Colon (tissue), 2 donors: ENCODE results near the gene PLXNA4.

Source experiments
- FAIRE-seq: peaks from 2 replicates; lab custom pipeline; 2012; peaks lifted over from hg19 to GRCh38; lab: Jason Lieb, UNC
- donor health status: control.
- donor health status: control.

The PLXNA4 gene

GRCh38 chr7:132261327-132262159, 314.7 kb downstream of the PLXNA4 start:
- no peak for FAIRE-seq

DNA sequence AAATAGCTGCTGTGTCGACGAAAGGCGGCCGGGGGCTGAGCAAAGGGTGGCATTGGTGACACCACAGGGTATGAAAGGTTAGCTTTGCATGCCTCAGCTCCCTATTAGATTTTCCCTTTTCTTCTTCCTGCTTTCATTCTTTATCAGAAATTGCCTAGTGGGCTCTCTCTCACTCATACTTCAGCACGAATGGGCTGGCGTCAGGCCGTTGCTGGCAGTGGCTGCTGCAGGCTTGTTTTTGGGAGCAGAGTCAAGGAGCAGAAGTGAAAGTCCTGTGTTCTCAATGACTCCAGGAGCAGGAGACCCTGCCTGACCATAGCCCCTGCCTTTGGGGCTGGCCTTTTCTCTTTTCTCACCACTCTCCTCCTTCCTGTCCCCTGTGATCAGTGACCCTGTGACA, 318.0 kb downstream of the PLXNA4 start:
- no peak for FAIRE-seq

DNA sequence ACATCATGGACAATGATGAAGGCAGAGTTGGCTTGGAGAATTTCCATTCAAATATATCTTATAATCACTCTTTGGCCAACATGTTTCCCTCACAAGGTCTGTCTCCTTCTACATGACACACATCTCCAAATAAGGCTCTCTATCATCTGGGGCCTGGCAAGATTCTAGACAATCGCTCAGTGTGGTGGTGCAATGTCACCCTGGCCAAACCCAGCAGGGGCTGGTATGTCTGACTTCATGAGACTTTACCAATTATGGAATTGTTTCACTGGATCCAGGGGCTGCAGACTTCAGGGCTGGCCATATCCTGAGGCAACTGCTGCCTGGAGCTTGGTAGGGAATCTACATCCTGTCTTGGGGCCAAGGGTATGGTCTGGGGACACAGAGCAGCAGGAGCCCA, 319.0 kb downstream of the PLXNA4 start:
- FAIRE-seq, result no peak

DNA sequence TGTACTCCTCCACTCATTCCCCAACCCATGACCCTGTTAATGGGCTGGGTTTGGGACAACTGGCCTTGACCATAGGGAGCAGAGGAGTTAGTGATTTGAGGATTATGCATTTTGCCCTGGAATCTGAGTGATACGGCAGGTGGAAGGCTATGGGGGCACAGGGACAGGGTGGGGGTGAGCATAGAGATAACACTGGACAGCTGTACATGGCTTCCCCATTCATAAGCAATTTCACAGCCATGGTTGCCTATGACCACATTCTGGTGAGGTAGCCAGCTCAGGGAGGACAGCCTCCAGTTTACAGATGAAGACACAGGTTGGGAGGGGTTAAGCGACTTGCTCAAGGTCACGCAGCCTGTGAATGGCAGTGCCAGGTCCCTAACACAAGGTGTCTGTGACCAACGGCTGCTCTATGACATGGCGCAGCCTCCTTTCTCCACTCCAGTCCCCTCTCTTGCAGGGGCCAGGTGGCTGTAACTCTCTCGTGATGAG, 319.5 kb downstream of the PLXNA4 start:
- FAIRE-seq, result no peak

GRCh38 chr7:132255898-132256297, 320.4 kb downstream of the PLXNA4 start:
- no peak for FAIRE-seq

- FAIRE-seq, result no peak
Observed at GRCh38 chr7:132255115-132255797, 321.0 kb downstream of the PLXNA4 start.

DNA sequence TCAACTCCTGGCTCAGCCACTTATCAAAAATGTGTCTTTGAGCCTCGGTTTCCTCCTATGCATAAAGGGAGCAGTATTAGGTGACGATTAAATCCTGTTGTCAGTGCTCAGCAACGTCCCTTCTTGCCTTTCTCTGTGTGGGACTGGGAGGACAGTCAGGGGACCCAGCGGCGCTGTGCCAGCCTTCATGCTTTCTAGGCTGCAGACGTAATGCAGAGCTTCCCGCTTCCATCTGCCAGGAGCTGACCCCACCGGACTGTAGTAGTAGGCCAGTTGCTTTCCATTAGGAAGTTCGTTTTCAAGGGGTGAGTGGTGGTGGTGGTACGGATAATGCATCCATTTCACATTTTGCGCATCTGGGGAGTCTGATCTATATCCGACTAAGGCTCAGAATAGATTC, 321.8 kb downstream of the PLXNA4 start:
- no peak for FAIRE-seq

GRCh38 chr7:132252793-132253100, 323.5 kb downstream of the PLXNA4 start:
- no peak for FAIRE-seq

GRCh38 chr7:132251327-132251659, 325.0 kb downstream of the PLXNA4 start:
- FAIRE-seq, result no peak

DNA sequence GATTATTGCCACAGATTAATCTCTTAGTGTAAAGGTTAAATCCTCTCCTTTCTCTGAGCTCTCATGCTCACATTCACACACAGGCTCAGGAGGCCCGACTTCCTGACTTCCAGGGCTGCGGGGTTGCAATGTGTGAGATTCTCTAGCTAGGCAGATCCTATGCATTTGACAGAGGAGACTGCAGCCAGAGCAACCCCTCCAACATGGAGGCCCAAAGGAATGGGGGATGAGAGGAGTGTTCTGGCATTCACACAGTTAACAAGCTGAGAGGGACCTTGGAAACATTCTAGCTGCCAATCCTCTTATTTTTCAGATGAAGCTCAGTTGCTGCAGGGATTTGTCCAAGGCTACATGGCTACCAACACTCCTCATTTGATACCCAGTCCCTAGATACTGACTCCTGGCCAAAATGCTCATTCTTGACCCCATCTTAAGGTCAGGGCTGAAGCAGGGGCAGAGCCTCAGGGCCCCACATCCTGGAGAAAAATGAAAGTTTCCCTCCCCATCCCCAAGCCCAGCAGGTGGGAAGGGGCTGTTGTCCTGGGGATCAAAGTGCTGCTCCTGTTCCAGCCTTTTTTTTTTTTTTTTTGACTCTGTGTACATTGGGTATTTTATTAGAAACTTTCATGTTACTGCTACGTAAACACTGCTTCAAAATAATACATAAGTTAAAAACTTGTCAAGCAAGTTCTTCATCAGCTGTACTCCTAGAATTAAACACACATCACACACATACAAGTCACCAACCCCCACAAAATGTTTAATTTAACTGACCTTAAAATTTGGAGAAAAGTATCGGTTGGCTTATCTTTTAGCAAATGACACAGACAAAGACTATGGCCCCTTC, 325.6 kb downstream of the PLXNA4 start:
- no peak for FAIRE-seq

GRCh38 chr7:132249256-132249971, 326.9 kb downstream of the PLXNA4 start:
- FAIRE-seq, result no peak

DNA sequence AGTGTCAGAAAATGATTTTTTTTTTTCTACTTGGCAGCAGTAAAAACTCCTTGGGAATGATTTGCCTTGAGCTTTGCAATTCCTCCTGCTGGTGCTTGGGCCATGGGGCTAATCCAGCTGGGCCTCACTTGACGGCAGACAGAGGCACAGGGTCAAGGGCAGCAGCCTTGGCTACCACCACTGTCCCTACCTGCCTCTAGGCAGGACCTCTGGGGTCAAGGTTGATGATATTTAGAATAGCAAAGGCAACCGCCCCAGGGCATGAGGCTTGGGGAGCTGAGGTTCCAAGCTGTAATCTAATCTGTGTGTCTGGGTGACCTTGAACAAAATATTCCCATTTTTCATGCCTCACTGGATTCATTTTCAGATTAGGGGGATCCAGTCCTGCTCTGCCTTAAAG, 327.4 kb downstream of the PLXNA4 start:
- FAIRE-seq, result no peak

- FAIRE-seq, result no peak
Observed at GRCh38 chr7:132247995-132248618, 328.2 kb downstream of the PLXNA4 start.

GRCh38 chr7:132246591-132246990, 329.7 kb downstream of the PLXNA4 start:
- FAIRE-seq, result no peak

GRCh38 chr7:132245539-132245938, 330.7 kb downstream of the PLXNA4 start:
- FAIRE-seq, result no peak

GRCh38 chr7:132244903-132245480, 331.3 kb downstream of the PLXNA4 start:
- no peak for FAIRE-seq

DNA sequence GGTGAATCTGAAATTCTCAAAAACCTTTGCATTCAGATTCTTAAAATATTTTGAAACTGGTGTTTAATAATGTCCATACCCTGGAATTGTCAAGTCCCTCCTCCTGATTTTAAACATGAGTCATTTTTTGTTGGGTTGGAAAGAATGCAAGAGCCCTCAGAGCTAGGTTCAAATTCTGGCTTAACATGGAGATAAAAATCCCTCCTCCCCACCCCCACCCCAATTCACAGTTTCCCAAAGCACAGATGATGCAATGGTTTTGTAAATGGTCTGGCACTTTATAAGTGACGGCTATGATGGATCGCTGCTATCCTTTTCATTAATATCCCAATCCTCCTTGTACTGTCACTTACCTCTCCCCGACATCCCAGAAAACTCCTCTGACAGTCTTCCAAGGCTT, 332.8 kb downstream of the PLXNA4 start:
- no peak for FAIRE-seq

GRCh38 chr7:132243051-132243450, 333.2 kb downstream of the PLXNA4 start:
- FAIRE-seq, result no peak

DNA sequence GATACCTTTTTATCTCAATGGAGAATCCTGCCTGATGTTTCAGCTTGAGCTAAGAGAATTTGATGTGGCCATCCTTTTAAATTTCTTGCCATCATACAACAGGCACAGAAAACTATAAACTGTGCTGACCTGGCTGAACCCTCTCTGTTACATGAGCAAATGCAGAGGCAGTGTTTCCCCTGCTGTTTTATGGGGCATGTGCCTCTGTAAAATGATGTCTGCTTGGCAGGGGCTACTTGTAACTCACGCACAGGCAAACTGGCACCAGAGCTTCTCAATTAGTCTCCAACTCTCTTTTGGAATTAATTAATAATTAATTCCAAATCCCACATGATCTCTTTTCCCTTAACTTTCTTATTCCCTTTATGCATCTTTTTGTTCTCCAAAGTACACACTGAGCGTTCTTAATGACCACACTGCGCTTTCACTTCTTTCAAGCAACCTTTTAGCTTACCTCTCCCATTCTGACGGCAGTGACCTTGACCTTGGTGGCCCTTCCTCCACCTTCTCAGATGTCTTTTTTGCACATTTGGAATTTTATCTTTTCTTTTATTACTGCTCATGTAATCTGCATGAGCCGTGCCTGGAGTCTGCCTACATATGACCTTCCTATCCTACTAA, 334.0 kb downstream of the PLXNA4 start:
- no peak for FAIRE-seq

DNA sequence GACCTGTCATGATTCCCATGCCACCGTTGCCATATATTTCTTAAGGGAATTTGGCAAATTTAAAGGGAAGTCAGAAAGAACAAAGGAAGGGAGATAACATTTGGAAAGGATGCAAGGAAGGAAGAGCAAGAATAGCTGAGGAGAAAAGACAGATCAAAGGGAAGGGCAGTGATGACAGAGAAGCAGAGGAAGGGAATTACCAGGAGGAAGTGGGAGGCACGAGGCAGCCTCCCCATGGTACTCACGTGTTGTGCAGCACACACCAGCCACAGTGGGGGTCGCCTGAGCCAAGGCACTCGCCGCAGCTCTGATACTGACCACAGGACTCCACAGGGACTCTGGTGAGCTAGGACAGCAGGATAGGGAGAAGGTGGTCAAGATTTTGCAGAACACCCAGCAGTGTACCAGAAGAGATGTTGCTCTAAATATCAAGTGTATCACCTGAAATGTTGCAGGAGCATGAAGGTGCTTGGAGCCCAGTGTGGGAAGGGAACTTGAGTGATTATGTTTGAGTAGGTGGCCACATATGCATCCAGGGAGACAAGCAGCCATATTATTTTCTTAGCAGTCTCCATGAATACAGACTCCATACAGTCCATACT, 335.3 kb downstream of the PLXNA4 start:
- FAIRE-seq, result no peak

DNA sequence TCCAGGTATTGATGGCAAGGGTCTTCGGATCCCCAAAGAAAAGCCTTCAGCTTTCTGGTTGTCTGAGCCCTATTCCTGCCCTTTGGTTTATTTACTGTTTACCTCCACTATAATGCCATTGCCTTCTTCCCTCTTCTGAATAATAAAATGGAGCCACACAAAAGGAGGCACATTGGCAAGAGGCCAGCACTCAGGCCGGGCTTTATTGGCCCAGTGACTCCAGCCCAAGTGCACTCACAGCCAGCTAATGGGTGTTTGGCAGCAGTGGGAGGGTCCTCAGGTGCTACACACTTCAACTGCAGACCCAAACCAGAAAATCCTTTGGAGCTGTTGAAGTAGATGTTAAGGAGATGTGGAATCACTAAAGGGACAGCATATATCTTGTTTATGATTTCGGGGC, 336.0 kb downstream of the PLXNA4 start:
- FAIRE-seq, result no peak
